Inflammatory macrophage treated with lipopolysaccharide for 1 hour (primary cell): ENCODE data around the gene UTF1.

ENCODE experiments used
- DNase-seq, 2 donors: peaks; one replicate each; pipeline ENCODE4 v3.0.0-alpha.2; 2020 to 2022

The UTF1 gene

GRCh38 chr10:133266056-133266795 lies 36.2 kb downstream of the UTF1 start:
- DNase-seq = no peak

- no peak for DNase-seq
These were observed 37.3 kb downstream of the UTF1 start for GRCh38 chr10:133267293-133267692.

GRCh38 chr10:133267829-133268228 lies 37.8 kb downstream of the UTF1 start:
- DNase-seq = no peak

- no peak for DNase-seq
These were observed 38.5 kb downstream of the UTF1 start for GRCh38 chr10:133268532-133268931.

GRCh38 chr10:133269367-133269766 lies 39.4 kb downstream of the UTF1 start:
- DNase-seq = no peak

- DNase-seq = no peak
These were observed 40.2 kb downstream of the UTF1 start for GRCh38 chr10:133270204-133270603.

- no peak for DNase-seq
These were observed 40.8 kb downstream of the UTF1 start for GRCh38 chr10:133270773-133271297.

GRCh38 chr10:133271521-133272300 lies 41.7 kb downstream of the UTF1 start:
- DNase-seq = no peak

GRCh38 chr10:133272301-133272963 lies 42.4 kb downstream of the UTF1 start:
- DNase-seq = no peak

- DNase-seq = no peak
These were observed 43.0 kb downstream of the UTF1 start for GRCh38 chr10:133272964-133273420.

GRCh38 chr10:133273534-133274143 lies 43.6 kb downstream of the UTF1 start:
- DNase-seq = no peak

GRCh38 chr10:133274751-133275683 lies 45.0 kb downstream of the UTF1 start:
- peak in 1 of 2 donors; percentile 15 for DNase-seq

- no peak for DNase-seq
These were observed 45.7 kb downstream of the UTF1 start for GRCh38 chr10:133275684-133276092.

- no peak for DNase-seq
These were observed 46.0 kb downstream of the UTF1 start for GRCh38 chr10:133276100-133276434.

- no peak for DNase-seq
These were observed 46.6 kb downstream of the UTF1 start, which contains the start of gene ADAM8 for GRCh38 chr10:133276435-133277201. Gene ADAM8, minus strand, starts transcription at chr10:133276868. Its CDS starts 51 bp downstream, at chr10:133276817.

GRCh38 chr10:133277277-133277992 lies 47.4 kb downstream of the UTF1 start:
- DNase-seq = no peak

- peak; percentile 24 to 43 for DNase-seq
These were observed 48.1 kb downstream of the UTF1 start for GRCh38 chr10:133277993-133278576.

- peak; percentile 59 to 71 for DNase-seq
These were observed 48.7 kb downstream of the UTF1 start for GRCh38 chr10:133278577-133279265.
